DND-41 (cell line): ENCODE measurements around the gene PCDHA11.
"Not testable (repeated sequence)": the region's sequence is repeated elsewhere in the genome, so short reads cannot be mapped to it uniquely, and the experiment has no call there.

Source experiments
- CTCF ChIP-seq: IDR thresholded peaks from 2 replicates; pipeline ENCODE4 v1.5.1; 2012; ENCODE audit warnings: borderline replicate concordance, low read length, moderate library complexity, mild to moderate bottlenecking; ENCODE audit not compliant: poor library complexity, severe bottlenecking; ENCODE audit errors: extremely low read depth
- EZH2 ChIP-seq: IDR thresholded peaks from 3 replicates; pipeline ENCODE4 v1.6.1; 2012; ENCODE audit warnings: borderline replicate concordance, low read depth, mild to moderate bottlenecking, moderate library complexity, low read length, inconsistent platforms; ENCODE audit not compliant: severe bottlenecking

GRCh38 chr5:140822969-140823368, 45.8 kb upstream of the PCDHA11 start:
- TF ChIP-seq CTCF, EZH2: not testable (repeated sequence)
